ENCODE data around the gene SYCN.

DNA sequence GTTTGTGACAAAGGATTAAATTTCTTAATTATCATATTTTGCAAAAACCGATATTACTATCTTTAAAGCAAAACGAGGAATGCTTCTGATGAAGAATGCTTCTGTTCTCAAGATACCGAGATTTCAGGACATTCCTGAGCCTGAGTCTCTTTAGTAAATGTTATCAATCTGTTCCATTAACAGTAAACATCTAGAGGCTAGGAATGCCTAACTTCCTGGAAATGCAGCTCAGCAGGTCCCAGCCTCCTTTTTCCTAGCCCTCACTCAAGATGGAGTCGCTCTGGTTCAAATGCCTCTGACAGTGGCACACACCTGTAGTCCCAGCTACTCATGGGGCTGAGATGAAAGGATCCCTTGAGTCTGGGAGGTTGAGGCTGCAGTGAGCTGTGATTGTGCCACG lies 47.0 kb upstream of the SYCN start:
- TF ChIP-seq, protein P1, sequence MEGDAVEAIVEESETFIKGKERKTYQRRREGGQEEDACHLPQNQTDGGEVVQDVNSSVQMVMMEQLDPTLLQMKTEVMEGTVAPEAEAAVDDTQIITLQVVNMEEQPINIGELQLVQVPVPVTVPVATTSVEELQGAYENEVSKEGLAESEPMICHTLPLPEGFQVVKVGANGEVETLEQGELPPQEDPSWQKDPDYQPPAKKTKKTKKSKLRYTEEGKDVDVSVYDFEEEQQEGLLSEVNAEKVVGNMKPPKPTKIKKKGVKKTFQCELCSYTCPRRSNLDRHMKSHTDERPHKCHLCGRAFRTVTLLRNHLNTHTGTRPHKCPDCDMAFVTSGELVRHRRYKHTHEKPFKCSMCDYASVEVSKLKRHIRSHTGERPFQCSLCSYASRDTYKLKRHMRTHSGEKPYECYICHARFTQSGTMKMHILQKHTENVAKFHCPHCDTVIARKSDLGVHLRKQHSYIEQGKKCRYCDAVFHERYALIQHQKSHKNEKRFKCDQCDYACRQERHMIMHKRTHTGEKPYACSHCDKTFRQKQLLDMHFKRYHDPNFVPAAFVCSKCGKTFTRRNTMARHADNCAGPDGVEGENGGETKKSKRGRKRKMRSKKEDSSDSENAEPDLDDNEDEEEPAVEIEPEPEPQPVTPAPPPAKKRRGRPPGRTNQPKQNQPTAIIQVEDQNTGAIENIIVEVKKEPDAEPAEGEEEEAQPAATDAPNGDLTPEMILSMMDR (IDR thresholded peaks at IDR 0.05) = no peak
- no peak for TF ChIP-seq POLR2A (IDR thresholded peaks at IDR 0.05)
- TF ChIP-seq POLR2AphosphoS5 (IDR thresholded peaks at IDR 0.05) = no peak
- TF ChIP-seq EP300 (IDR thresholded peaks at IDR 0.05) = no peak

Data from suprapubic skin (tissue), 4 donors.